Heart left ventricle (tissue), 13 donors: ENCODE results near the gene KCNH8.

Experiments used
- CTCF ChIP-seq, 12 donors: fragments of 200-600 bp; sonication (generic) in 4 of 12; IDR thresholded peaks; one replicate each; pipeline versions ENCODE4 v1.5.0 to v1.8.0; 2018 to 2022; ENCODE audit warnings: antibody characterized with exemption in 12 of 12, mild to moderate bottlenecking in 5 of 12
- POLR2A ChIP-seq, 2 donors: fragments of 450-650 bp; IDR thresholded peaks; one replicate each; pipeline ENCODE4 v1.6.1; 2017; ENCODE audit warnings: antibody characterized with exemption in 2 of 2, mild to moderate bottlenecking in 2 of 2, moderate library complexity in 2 of 2
- donor health status: ischemic (EF 13 %, LVEDD 7.1; RV severe dilation, severe dysfunction).
- donor health status: DM: no; HTN: yes; CAD: no.
- donor health status: DM: no; HTN: no; CAD: no.
- donor health status: ischemic (EF 25% LVEDD 6.9; RV normal size, moderate dysfunction).
- donor health status: ischemic (EF 25% LVEDD 5.7; RV mildly dilated, moderate dysfunction).
- donor health status: ischemic (EF 35%, LVEDD 5.7; RV mildly dilated, moderate dysfunction).
- donor health status: nonischemic (EF 11% LVEDD 7.7; RV severe dilation, severe dysfunction).
- donor health status: DM: yes; HTN: yes; CAD: no.
- donor health status: PGD.
- donor health status: ischemic (EF 29% LVEDD 5.4; RV normal size, mild dysfunction).
- donor health status: nonischemic (EF 23%, LVEDD 6.1; RV moderate dilation, normal function).

- TF ChIP-seq CTCF (IDR thresholded peaks at IDR 0.05) (no peak), POLR2A (IDR thresholded peaks at IDR 0.05) (no peak)
Measured at GRCh38 chr3:19539518-19540392, 391.4 kb downstream of the KCNH8 start.
